Activated naive CD8-positive, alpha-beta T cell treated with anti-CD3 and anti-CD28 coated beads for 36 hours (primary cell): ENCODE measurements around the gene GSTA3. TPM values are rescaled to one million over a fixed set of nuclear protein-coding genes. Genes with fewer than 3 reads are reported as not detected.
"Not testable (repeated sequence)": the region's sequence is repeated elsewhere in the genome, so short reads cannot be mapped to it uniquely, and the experiment has no call there.

Source experiments
- DNase-seq: peaks from one replicate; pipeline ENCODE4 v3.0.0; 2021
- H3K27ac Mint-ChIP-seq: one replicate; pipeline ENCODE4 v1.8.0; 2022; ENCODE audit warnings: mild to moderate bottlenecking, moderate library complexity, mixed read lengths
- H3K27me3 Mint-ChIP-seq: one replicate; pipeline ENCODE4 v1.8.0; 2022; ENCODE audit warnings: mild to moderate bottlenecking, mixed read lengths
- H3K36me3 Mint-ChIP-seq: one replicate; pipeline ENCODE4 v1.8.0; 2021; ENCODE audit warnings: mild to moderate bottlenecking, mixed read lengths
- H3K4me1 Mint-ChIP-seq: one replicate; pipeline ENCODE4 v1.8.0; 2021; ENCODE audit warnings: mixed read lengths
- H3K4me3 Mint-ChIP-seq: one replicate; pipeline ENCODE4 v1.8.0; 2022; ENCODE audit warnings: mild to moderate bottlenecking, moderate library complexity, mixed read lengths
- H3K9me3 Mint-ChIP-seq: one replicate; pipeline ENCODE4 v1.8.0; 2022; ENCODE audit warnings: mixed read lengths
- total RNA-seq, 2 experiments: library from RNA; stranded (reverse); gene quantifications; one replicate each; pipeline ENCODE4 v1.2.3, GENCODE V29; 2021

GSTA3 gene
- total RNA-seq = not detected

- Mint-ChIP-seq H3K9me3 (no peaks in the 10 kb centered on the region), H3K4me3 (no peak within 1 kb of the TSS), H3K4me1 (no peaks in the 10 kb centered on the region), H3K36me3 (no peaks in the 10 kb centered on the region), H3K27ac (no peak within 1 kb of the TSS), H3K27me3 (no peaks in the 10 kb centered on the region)
- no peak for DNase-seq
These were observed at the start of gene GSTA3 for GRCh38 chr6:52909531-52909930. Gene GSTA3, minus strand, starts transcription at chr6:52909698. Its CDS starts 3,864 bp downstream, at chr6:52905834.

- H3K27ac Mint-ChIP-seq = no peak overlapping the region
- H3K4me1 Mint-ChIP-seq = peaks cover 2% of the 10 kb centered on the region
- no peaks in the 10 kb centered on the region for H3K9me3 Mint-ChIP-seq
- H3K4me3 Mint-ChIP-seq = no peak overlapping the region
- DNase-seq = no peak
- H3K27me3 Mint-ChIP-seq = no peaks in the 10 kb centered on the region
- no peaks in the 10 kb centered on the region for H3K36me3 Mint-ChIP-seq
These were observed 49.2 kb upstream of the GSTA3 start for GRCh38 chr6:52958546-52959255.

GRCh38 chr6:52955871-52956270 is 46.4 kb upstream of the GSTA3 start:
- H3K36me3 Mint-ChIP-seq = no peaks in the 10 kb centered on the region
- no peak overlapping the region for H3K4me3 Mint-ChIP-seq
- H3K4me1 Mint-ChIP-seq = no peaks in the 10 kb centered on the region
- no peaks in the 10 kb centered on the region for H3K27me3 Mint-ChIP-seq
- H3K27ac Mint-ChIP-seq = no peak overlapping the region
- H3K9me3 Mint-ChIP-seq = no peaks in the 10 kb centered on the region
- no peak for DNase-seq

- H3K4me3 Mint-ChIP-seq = no peak overlapping the region
- DNase-seq = no peak
- H3K4me1 Mint-ChIP-seq = no peaks in the 10 kb centered on the region
- H3K27me3 Mint-ChIP-seq = no peaks in the 10 kb centered on the region
- no peak overlapping the region for H3K27ac Mint-ChIP-seq
- no peaks in the 10 kb centered on the region for H3K36me3 Mint-ChIP-seq
- H3K9me3 Mint-ChIP-seq = no peaks in the 10 kb centered on the region
These were observed 44.7 kb upstream of the GSTA3 start for GRCh38 chr6:52953911-52954839.

- no peak for DNase-seq
- Mint-ChIP-seq H3K4me3 (no peak overlapping the region), H3K27me3 (peaks cover 36% of the 10 kb centered on the region), H3K27ac (no peak overlapping the region), H3K9me3 (no peaks in the 10 kb centered on the region), H3K36me3 (no peaks in the 10 kb centered on the region), H3K4me1 (peaks cover 7% of the 10 kb centered on the region)
These were observed 36.8 kb upstream of the GSTA3 start for GRCh38 chr6:52946306-52946705.

GRCh38 chr6:52942821-52943220 is 33.3 kb upstream of the GSTA3 start:
- peaks cover 29% of the 10 kb centered on the region for H3K27me3 Mint-ChIP-seq
- not testable (repeated sequence) for H3K4me1 Mint-ChIP-seq, H3K4me3 Mint-ChIP-seq, H3K36me3 Mint-ChIP-seq, H3K27ac Mint-ChIP-seq, H3K9me3 Mint-ChIP-seq, DNase-seq

GRCh38 chr6:52942221-52942620 is 32.7 kb upstream of the GSTA3 start:
- peaks cover 29% of the 10 kb centered on the region for H3K27me3 Mint-ChIP-seq
- H3K9me3 Mint-ChIP-seq = no peaks in the 10 kb centered on the region
- H3K36me3 Mint-ChIP-seq = no peaks in the 10 kb centered on the region
- H3K4me3 Mint-ChIP-seq = no peak overlapping the region
- no peak overlapping the region for H3K27ac Mint-ChIP-seq
- DNase-seq = no peak
- peaks cover 7% of the 10 kb centered on the region for H3K4me1 Mint-ChIP-seq

GRCh38 chr6:52937908-52938307 is 28.4 kb upstream of the GSTA3 start:
- Mint-ChIP-seq H3K9me3 (no peaks in the 10 kb centered on the region), H3K36me3 (no peaks in the 10 kb centered on the region), H3K27me3 (no peaks in the 10 kb centered on the region), H3K27ac (no peak overlapping the region), H3K4me1 (no peaks in the 10 kb centered on the region), H3K4me3 (no peak overlapping the region)
- DNase-seq = no peak

- H3K27me3 Mint-ChIP-seq = no peaks in the 10 kb centered on the region
These were observed 24.3 kb upstream of the GSTA3 start for GRCh38 chr6:52933778-52934177.

GRCh38 chr6:52931351-52931750 is 21.9 kb upstream of the GSTA3 start:
- Mint-ChIP-seq H3K4me1 (no peaks in the 10 kb centered on the region), H3K9me3 (no peaks in the 10 kb centered on the region), H3K27ac (no peak overlapping the region), H3K4me3 (no peak overlapping the region), H3K27me3 (no peaks in the 10 kb centered on the region), H3K36me3 (no peaks in the 10 kb centered on the region)
- DNase-seq = no peak

More at GRCh38 chr6:52933778-52934177, 24.3 kb upstream of the GSTA3 start:
- Mint-ChIP-seq H3K9me3 (no peaks in the 10 kb centered on the region), H3K4me3 (no peak overlapping the region), H3K27ac (no peak overlapping the region), H3K36me3 (no peaks in the 10 kb centered on the region), H3K4me1 (no peaks in the 10 kb centered on the region)
- DNase-seq = no peak

GRCh38 chr6:52929321-52930164 is 20.0 kb upstream of the GSTA3 start:
- no peaks in the 10 kb centered on the region for H3K4me1 Mint-ChIP-seq
- no peak overlapping the region for H3K4me3 Mint-ChIP-seq
- DNase-seq = no peak
- H3K27ac Mint-ChIP-seq = no peak overlapping the region
- no peaks in the 10 kb centered on the region for H3K27me3 Mint-ChIP-seq
- H3K9me3 Mint-ChIP-seq = no peaks in the 10 kb centered on the region
- H3K36me3 Mint-ChIP-seq = no peaks in the 10 kb centered on the region

GRCh38 chr6:52927451-52927850 is 18.0 kb upstream of the GSTA3 start:
- no peak overlapping the region for H3K4me3 Mint-ChIP-seq
- H3K9me3 Mint-ChIP-seq = no peaks in the 10 kb centered on the region
- no peaks in the 10 kb centered on the region for H3K27me3 Mint-ChIP-seq
- H3K27ac Mint-ChIP-seq = no peak overlapping the region
- H3K4me1 Mint-ChIP-seq = no peaks in the 10 kb centered on the region
- DNase-seq = no peak
- no peaks in the 10 kb centered on the region for H3K36me3 Mint-ChIP-seq

- Mint-ChIP-seq H3K36me3 (no peaks in the 10 kb centered on the region), H3K27ac (no peak overlapping the region), H3K4me3 (no peak overlapping the region), H3K9me3 (no peaks in the 10 kb centered on the region), H3K27me3 (no peaks in the 10 kb centered on the region), H3K4me1 (no peaks in the 10 kb centered on the region)
- DNase-seq = no peak
These were observed 16.7 kb upstream of the GSTA3 start for GRCh38 chr6:52925919-52926792.

GRCh38 chr6:52925042-52925441 is 15.5 kb upstream of the GSTA3 start:
- no peak overlapping the region for H3K4me3 Mint-ChIP-seq
- H3K36me3 Mint-ChIP-seq = no peaks in the 10 kb centered on the region
- H3K27me3 Mint-ChIP-seq = no peaks in the 10 kb centered on the region
- no peak overlapping the region for H3K27ac Mint-ChIP-seq
- no peak for DNase-seq
- no peaks in the 10 kb centered on the region for H3K9me3 Mint-ChIP-seq
- no peaks in the 10 kb centered on the region for H3K4me1 Mint-ChIP-seq
